GM12801 (cell line): ENCODE results near the gene NR5A2.

Experiments used
- TF ChIP-seq, protein P1 (sequence below): IDR thresholded peaks from one replicate; pipeline ENCODE4 v1.5.1; 2011; ENCODE audit warnings: control low read depth; ENCODE audit not compliant: insufficient read length; ENCODE audit errors: extremely low read depth

NR5A2 gene

GRCh38 chr1:200005165-200005564 is 22.3 kb upstream of the NR5A2 start:
- TF ChIP-seq, protein P1, sequence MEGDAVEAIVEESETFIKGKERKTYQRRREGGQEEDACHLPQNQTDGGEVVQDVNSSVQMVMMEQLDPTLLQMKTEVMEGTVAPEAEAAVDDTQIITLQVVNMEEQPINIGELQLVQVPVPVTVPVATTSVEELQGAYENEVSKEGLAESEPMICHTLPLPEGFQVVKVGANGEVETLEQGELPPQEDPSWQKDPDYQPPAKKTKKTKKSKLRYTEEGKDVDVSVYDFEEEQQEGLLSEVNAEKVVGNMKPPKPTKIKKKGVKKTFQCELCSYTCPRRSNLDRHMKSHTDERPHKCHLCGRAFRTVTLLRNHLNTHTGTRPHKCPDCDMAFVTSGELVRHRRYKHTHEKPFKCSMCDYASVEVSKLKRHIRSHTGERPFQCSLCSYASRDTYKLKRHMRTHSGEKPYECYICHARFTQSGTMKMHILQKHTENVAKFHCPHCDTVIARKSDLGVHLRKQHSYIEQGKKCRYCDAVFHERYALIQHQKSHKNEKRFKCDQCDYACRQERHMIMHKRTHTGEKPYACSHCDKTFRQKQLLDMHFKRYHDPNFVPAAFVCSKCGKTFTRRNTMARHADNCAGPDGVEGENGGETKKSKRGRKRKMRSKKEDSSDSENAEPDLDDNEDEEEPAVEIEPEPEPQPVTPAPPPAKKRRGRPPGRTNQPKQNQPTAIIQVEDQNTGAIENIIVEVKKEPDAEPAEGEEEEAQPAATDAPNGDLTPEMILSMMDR = no peak

- TF ChIP-seq, protein P1 = no peak
These were observed 20.8 kb upstream of the NR5A2 start for GRCh38 chr1:200006711-200007110.

DNA sequence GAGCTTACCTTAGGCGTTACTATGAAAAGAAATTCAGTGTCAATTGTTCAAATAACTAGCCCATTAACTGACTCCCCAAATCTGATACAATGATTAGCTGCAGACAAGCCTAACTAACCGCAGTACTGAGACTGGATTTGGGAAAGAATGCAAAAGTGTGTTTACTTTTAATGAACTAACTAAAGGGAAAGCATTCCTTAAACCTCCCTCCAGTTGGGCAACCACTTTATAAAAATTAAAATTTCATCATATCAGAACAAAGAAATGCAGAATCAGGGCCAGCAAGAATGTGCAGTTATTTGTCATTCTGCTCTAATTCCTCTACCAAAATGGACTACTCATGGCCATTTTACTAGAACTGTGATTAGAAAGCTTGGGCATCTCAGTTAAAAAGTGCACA is 11.7 kb upstream of the NR5A2 start:
- TF ChIP-seq, protein P1 = no peak

DNA sequence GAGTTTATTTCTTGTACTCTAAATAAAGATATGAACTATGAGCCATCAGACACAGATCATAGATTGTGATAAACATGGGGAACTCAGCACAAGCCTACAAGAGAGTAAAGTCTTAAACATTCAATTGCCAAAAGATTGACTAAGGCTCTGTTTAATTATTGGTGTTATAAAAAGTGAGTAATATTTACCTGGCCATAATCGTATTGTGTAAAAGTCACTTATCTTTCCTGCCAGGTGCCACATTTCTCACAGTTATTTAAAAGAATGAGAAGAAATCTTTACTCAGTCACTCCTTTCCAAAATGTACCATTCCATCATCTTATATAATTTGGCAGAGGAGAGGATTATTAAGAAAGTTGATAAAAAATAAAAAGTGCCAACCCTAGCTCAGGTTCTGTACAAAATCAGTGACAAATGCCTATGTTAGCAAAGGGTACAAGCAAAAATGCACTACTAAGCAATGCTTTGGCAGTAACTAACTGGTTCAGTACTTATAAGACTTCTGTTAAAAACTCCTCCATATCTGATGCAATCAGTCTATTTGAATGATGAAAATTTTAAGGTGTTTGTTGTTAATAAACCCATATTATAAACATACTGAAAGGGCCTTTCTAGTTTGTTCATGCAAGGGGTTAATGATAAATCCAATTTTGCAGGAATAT is 5.8 kb upstream of the NR5A2 start:
- TF ChIP-seq, protein P1 = no peak

GRCh38 chr1:200022239-200022804 is 5.2 kb upstream of the NR5A2 start:
- TF ChIP-seq, protein P1 = no peak

GRCh38 chr1:200028586-200029034 is 1.1 kb downstream of the NR5A2 start:
- TF ChIP-seq, protein P1 = no peak

- TF ChIP-seq, protein P1 = no peak
These were observed 1.7 kb downstream of the NR5A2 start for GRCh38 chr1:200029035-200029821.
